HFFc6 (cell line): Measurements from ENCODE around the gene GLUD1. TPM values are rescaled to one million over a fixed set of nuclear protein-coding genes. Genes with fewer than 3 reads are reported as not detected.
"Not testable (repeated sequence)": the region's sequence is repeated elsewhere in the genome, so short reads cannot be mapped to it uniquely, and the experiment has no call there.

Source experiments
- DNase-seq: peaks from one replicate; pipeline ENCODE4 v3.0.0-alpha.2; 2018
- H3K27ac Mint-ChIP-seq: 2 replicates; pipeline ENCODE4 v1.8.0; 2020; ENCODE audit warnings: mild to moderate bottlenecking, mixed read lengths
- H3K27me3 Mint-ChIP-seq: 2 replicates; pipeline ENCODE4 v1.8.0; 2021; ENCODE audit warnings: mild to moderate bottlenecking, moderate library complexity, mixed read lengths; ENCODE audit not compliant: insufficient read depth
- H3K36me3 Mint-ChIP-seq: 2 replicates; pipeline ENCODE4 v1.8.0; 2021; ENCODE audit warnings: low read depth, mixed read lengths
- H3K4me1 Mint-ChIP-seq: 2 replicates; pipeline ENCODE4 v1.8.0; 2020; ENCODE audit warnings: low read depth, mixed read lengths
- H3K4me3 Mint-ChIP-seq: 2 replicates; pipeline ENCODE4 v1.8.0; 2020; ENCODE audit warnings: mild to moderate bottlenecking, moderate library complexity, mixed read lengths
- H3K9me3 Mint-ChIP-seq: 2 replicates; pipeline ENCODE4 v1.8.0; 2020; ENCODE audit warnings: mild to moderate bottlenecking, mixed read lengths
- total RNA-seq, 6 experiments: library from RNA; stranded (reverse); fragmentation: NEBNext Ultra II Directional; extraction: Animal tissue kit (Norgen Biotek cat#: 25700); gene quantifications; 2 replicates in 1 of 6; 3 replicates in 5 of 6; pipeline ENCODE4 v1.2.3, GENCODE V29; 2021
- TF ChIP-seq, protein P1 (sequence below): fragments of 200-600 bp; sonication (generic); IDR thresholded peaks from 2 replicates; pipeline ENCODE4 v1.5.0; 2021; ENCODE audit warnings: antibody characterized with exemption, mild to moderate bottlenecking

GLUD1 gene
- total RNA-seq, 6 experiments from 2014 or later: 108 to 130 (median 118) TPM

DNA sequence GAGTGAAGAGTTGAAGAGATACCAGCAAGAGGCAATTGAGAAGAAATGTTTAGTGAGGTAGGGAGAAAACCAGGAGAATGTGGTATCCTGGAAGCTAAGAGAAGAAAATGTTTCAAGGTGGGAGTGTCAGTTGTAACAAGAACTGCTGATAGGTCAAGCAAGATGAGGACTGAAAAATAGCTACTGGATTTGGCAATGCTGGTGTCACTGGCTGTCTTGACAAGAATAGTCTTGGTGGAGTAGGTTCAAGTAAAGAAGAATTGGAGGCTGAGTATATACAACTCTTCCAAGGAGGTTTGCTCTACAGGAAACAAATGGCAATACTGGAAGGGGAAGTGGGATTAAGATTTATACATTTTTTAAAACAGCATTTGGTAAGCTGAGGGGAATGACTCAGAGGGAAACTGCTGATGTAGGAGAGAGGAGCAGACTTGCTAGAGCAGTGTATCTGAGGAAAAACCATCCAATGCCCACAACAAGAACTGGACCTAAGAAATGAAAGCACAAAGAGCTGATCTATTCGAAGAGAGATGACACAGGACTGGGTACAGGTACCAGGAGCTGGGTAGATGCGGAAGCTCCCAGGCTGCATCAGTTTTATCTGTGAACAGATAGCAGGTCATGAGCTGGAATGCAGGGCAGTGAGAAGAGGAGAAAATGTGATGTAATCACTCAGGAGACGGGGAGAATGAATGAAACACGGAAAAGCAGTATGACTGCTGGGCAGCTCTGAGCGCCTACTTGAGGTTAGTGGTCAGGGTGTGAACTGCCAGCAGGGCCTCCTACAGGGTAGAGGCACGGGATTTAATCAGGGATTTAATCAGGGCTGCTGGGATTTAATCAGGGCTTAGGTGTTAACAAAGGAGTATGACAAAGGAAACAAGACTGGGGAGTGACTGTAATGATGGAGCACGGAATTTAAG lies 40.0 kb downstream of the GLUD1 start:
- TF ChIP-seq, protein P1, sequence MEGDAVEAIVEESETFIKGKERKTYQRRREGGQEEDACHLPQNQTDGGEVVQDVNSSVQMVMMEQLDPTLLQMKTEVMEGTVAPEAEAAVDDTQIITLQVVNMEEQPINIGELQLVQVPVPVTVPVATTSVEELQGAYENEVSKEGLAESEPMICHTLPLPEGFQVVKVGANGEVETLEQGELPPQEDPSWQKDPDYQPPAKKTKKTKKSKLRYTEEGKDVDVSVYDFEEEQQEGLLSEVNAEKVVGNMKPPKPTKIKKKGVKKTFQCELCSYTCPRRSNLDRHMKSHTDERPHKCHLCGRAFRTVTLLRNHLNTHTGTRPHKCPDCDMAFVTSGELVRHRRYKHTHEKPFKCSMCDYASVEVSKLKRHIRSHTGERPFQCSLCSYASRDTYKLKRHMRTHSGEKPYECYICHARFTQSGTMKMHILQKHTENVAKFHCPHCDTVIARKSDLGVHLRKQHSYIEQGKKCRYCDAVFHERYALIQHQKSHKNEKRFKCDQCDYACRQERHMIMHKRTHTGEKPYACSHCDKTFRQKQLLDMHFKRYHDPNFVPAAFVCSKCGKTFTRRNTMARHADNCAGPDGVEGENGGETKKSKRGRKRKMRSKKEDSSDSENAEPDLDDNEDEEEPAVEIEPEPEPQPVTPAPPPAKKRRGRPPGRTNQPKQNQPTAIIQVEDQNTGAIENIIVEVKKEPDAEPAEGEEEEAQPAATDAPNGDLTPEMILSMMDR: peak; percentile 76
- H3K4me1 Mint-ChIP-seq: no peaks in the 10 kb centered on the region
- DNase-seq: peak; percentile 65
- peaks cover 16% of the 10 kb centered on the region for H3K36me3 Mint-ChIP-seq
- H3K9me3 Mint-ChIP-seq: no peaks in the 10 kb centered on the region
- H3K4me3 Mint-ChIP-seq: no peak overlapping the region
- H3K27me3 Mint-ChIP-seq: no peaks in the 10 kb centered on the region; the same call in 1 of the 2 replicates
- H3K27ac Mint-ChIP-seq: no peak overlapping the region

DNA sequence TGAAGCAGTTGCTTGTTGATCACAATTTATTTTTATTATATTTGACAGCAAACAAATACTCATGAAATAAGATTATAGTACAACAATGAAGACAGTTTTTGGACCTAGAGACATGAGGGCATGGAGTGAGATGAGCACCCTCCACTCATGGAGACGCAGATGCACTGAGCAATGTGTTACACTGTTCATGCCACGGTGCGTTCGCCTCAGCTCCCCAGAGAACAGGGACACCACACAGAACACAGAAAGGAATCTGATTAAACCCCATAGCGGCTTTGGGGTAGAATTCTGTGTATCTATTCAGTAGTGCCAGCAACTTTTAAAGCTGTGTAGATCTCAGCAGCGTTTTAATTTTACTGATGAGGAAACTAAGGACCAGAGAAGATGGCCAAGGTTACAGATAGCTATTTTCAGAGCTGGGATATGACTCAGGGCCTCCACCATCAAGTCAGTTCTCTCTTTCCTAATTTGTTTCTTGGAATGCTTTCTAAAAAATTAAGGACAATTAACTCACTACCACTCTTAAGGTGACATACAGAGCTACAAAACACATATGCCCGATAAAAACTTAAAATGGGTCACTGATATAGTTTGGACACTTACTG lies 41.0 kb downstream of the GLUD1 start:
- H3K27ac Mint-ChIP-seq: no peak overlapping the region
- TF ChIP-seq, protein P1: no peak
- H3K4me1 Mint-ChIP-seq: no peaks in the 10 kb centered on the region
- H3K4me3 Mint-ChIP-seq: no peak overlapping the region
- no peak for DNase-seq
- no peaks in the 10 kb centered on the region; the same call in 1 of the 2 replicates for H3K27me3 Mint-ChIP-seq
- H3K9me3 Mint-ChIP-seq: no peaks in the 10 kb centered on the region
- peaks cover 9% of the 10 kb centered on the region; the same call in 1 of the 2 replicates for H3K36me3 Mint-ChIP-seq

DNA sequence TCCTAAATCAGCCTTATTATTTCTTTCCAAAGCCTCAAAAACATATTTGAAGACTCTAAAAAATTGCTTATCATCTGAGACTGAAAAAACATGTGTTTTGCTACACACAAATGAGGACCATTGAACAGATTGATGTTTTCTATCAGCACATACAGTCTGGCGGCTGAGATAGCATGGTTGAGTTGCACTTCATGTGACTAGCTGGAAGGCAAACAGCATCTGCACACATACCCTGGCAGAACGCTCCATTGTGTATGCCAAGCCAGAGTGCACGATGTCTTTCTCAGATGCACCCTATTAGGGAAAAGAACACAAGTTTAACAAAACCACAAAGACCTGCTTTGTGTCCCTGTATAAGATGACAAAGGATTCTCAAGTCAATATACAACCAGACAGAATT lies 41.5 kb downstream of the GLUD1 start:
- Mint-ChIP-seq H3K36me3 (peaks cover 9% of the 10 kb centered on the region; the same call in 1 of the 2 replicates), H3K27me3 (peaks cover 2% of the 10 kb centered on the region; the same call in 1 of the 2 replicates)

DNA sequence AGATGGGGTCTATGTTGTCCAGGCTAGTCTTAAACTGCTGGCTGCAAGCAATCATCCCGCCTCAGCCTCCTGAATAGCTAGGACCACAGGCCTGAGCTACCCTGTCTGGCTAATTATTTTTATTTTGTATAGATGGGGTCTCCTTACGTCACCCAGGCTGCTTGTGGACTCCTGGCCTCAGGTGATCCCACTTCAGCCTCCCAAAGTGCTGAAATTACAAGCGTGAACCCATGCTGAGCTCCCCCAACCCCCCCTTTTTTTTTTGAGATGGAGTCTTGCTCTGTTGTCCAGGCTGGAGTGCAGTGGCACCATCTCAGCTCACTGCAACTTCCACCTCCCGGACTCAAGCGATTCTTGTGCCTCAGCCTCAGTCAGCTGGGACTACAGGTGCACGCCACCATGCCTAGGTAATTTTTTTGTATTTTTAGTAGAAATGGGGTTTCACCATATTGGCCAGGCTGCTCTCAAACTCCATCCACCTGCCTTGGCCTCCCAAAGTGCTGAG lies 49.2 kb downstream of the GLUD1 start:
- TF ChIP-seq, protein P1: no peak
- no peaks in the 10 kb centered on the region for H3K4me1 Mint-ChIP-seq
- H3K36me3 Mint-ChIP-seq: no peaks in the 10 kb centered on the region; the same call in 1 of the 2 replicates
- H3K9me3 Mint-ChIP-seq: no peaks in the 10 kb centered on the region
- DNase-seq: no peak
- H3K4me3 Mint-ChIP-seq: no peak overlapping the region
- no peak overlapping the region for H3K27ac Mint-ChIP-seq
- peaks cover 2% of the 10 kb centered on the region for H3K27me3 Mint-ChIP-seq

More for the DNA sequence above, 41.5 kb downstream of the GLUD1 start:
- Mint-ChIP-seq H3K27ac (no peak overlapping the region), H3K4me3 (no peak overlapping the region), H3K9me3 (no peaks in the 10 kb centered on the region), H3K4me1 (no peaks in the 10 kb centered on the region)
- DNase-seq: no peak
- TF ChIP-seq, protein P1: no peak

DNA sequence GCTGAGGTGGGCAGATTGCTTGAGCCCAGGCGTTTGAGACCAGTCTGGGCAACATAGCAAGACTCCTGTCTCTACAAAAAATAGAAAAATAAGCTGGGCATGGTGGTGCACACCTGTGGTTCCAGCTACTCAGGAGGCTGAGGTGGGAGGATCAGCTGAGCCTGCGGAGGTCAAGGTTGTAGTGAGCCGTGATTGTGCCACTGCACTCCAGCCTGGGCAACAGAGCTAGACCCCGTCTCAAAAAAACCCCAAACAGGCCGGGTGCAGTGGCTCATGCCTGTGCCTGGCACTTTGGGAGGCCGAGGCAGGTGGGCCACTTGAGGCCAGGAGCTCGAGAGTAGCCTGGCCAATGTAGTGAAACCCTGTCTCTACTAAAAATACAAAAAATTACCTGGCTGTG lies 51.1 kb downstream of the GLUD1 start:
- not testable (repeated sequence) for H3K9me3 Mint-ChIP-seq, H3K27me3 Mint-ChIP-seq, H3K36me3 Mint-ChIP-seq, H3K4me1 Mint-ChIP-seq, DNase-seq, H3K27ac Mint-ChIP-seq, H3K4me3 Mint-ChIP-seq

DNA sequence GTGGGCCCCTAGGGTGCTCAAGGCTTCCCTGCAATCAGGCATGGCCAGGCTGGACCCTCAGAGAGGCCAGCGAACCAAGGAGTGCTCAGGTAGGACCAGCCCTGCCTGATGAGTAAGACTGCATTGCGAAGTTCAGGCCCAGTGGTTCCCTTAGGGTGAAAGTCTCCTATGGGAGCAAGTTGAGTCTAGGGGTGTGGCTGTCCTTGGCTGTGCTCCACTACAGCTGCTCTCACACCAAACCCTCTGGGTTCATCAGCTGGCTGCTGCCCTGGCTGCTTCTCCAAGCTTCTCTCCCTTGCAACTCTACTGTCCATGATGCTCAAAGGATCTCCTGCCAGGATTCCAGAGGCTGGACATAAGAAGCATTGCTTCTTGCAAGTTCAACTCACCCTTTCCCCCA lies 55.9 kb downstream of the GLUD1 start:
- no peak for DNase-seq
- TF ChIP-seq, protein P1: no peak
- Mint-ChIP-seq H3K4me1 (no peaks in the 10 kb centered on the region), H3K36me3 (no peaks in the 10 kb centered on the region), H3K27ac (no peak overlapping the region), H3K9me3 (no peaks in the 10 kb centered on the region), H3K27me3 (peaks cover 7% of the 10 kb centered on the region; the same call in 1 of the 2 replicates), H3K4me3 (no peak overlapping the region)
